Measurements from ENCODE around the gene TSBP1. TPM values are rescaled to one million over a fixed set of nuclear protein-coding genes. Genes with fewer than 3 reads are reported as not detected.

TSBP1 gene
- total RNA-seq, 1 experiment from 2014 or later, result not detected

GRCh38 chr6:32244270-32244669 is 127.4 kb downstream of the TSBP1 start:
- no peak overlapping the region for H3K4me2 ChIP-seq (ENCODE audit: insufficient read depth, insufficient read length, low read length)
- WGBS (ENCODE audit: extremely low coverage, insufficient read length, low lambda C conversion rate), result no CpG with 5 or more reads among the region's 4 CpGs
- peaks cover 4 to 9% of the 10 kb centered on the region in 2 experiments; a peak in 3 of 4 replicates for H3K4me1 Mint-ChIP-seq

More at GRCh38 chr6:32244270-32244669, 127.4 kb downstream of the TSBP1 start:
- Histone ChIP-seq H3K18ac (ENCODE audit: insufficient read length, low read depth, low read length) (no peak overlapping the region), H3K4ac (ENCODE audit: low read depth, low read length) (no peak overlapping the region), H2BK120ac (ENCODE audit: low read depth, low read length, poor library complexity, severe bottlenecking) (no peak overlapping the region), H2BK5ac (ENCODE audit: insufficient read length, low read length) (no peak overlapping the region), H4K5ac (ENCODE audit: insufficient read length, low read depth, low read length) (no peak overlapping the region), H4K8ac (replicated peaks; ENCODE audit: insufficient read length, low read depth, low read length) (no peak overlapping the region), H3K4me1 (ENCODE audit: insufficient read depth, low read length) (no peaks in the 10 kb centered on the region), H3K79me2 (ENCODE audit: insufficient read depth, low read length) (no peaks in the 10 kb centered on the region), H2BK20ac (ENCODE audit: low read depth, low read length, poor library complexity, severe bottlenecking) (no peak overlapping the region), H2AFZ (ENCODE audit: low read length) (no peak overlapping the region), H3K27ac (ENCODE audit: insufficient read length, low read depth, low read length) (no peak overlapping the region), H3K23me2 (ENCODE audit: insufficient read length, low read depth, low read length, poor library complexity, severe bottlenecking) (no peaks in the 10 kb centered on the region), H3K23ac (ENCODE audit: insufficient read length, low read depth, low read length) (no peak overlapping the region), H3K14ac (ENCODE audit: insufficient read depth, low read length) (no peak overlapping the region), H3K79me1 (ENCODE audit: insufficient read depth, low read depth, low read length, poor library complexity, severe bottlenecking) (no peaks in the 10 kb centered on the region), H3K56ac (ENCODE audit: insufficient read length, low read depth, low read length) (no peak overlapping the region), H4K91ac (ENCODE audit: insufficient read length, low read depth, low read length) (no peak overlapping the region), H3T11ph (ENCODE audit: low read length) (no peak overlapping the region), H4K20me1 (ENCODE audit: control insufficient read depth, insufficient read depth, insufficient read length) (no peaks in the 10 kb centered on the region), H3K27me3 (ENCODE audit: insufficient read depth, low read length) (no peaks in the 10 kb centered on the region), H2AK5ac (ENCODE audit: insufficient read length, low read length) (no peak overlapping the region), H2BK15ac (ENCODE audit: low read depth, low read length) (no peak overlapping the region), H3K9ac (ENCODE audit: extremely low read depth, insufficient read length, low read length) (no peak overlapping the region), H2BK12ac (ENCODE audit: insufficient read length, low read depth, low read length) (no peak overlapping the region), H3K9me3 (ENCODE audit: control insufficient read depth, low read depth, low read length) (no peaks in the 10 kb centered on the region)
- Mint-ChIP-seq H3K4me3 (no peak overlapping the region), H3K36me3 (ENCODE audit: insufficient read depth in 1 of 3, low read depth in 3 of 3) (peaks cover 0 to 5% (median 3%) of the 10 kb centered on the region in 3 experiments; a peak in 2 of 7 replicates), H3K27me3 (ENCODE audit: low read depth) (peaks cover 1% of the 10 kb centered on the region), H3K27ac (no peak overlapping the region), H3K9me3 (peaks cover 5 to 8% of the 10 kb centered on the region in 2 experiments)
- no peak for DNase-seq
- TF ChIP-seq CTCF (conservative IDR thresholded peaks at IDR 0.05), result no peak

Other genes starting within 250 kb of the TSBP1 start
- 44.0 and 45.3 TPM in 2 replicates for gene ATF6B, start 243.7 kb downstream of the TSBP1 start, total RNA-seq (2021)
- gene FKBPL, start 241.6 kb downstream of the TSBP1 start, total RNA-seq (2021), result 10.9 and 11.1 TPM in 2 replicates
- 1.8 and 1.9 TPM in 2 replicates for gene PRRT1, start 220.0 kb downstream of the TSBP1 start, total RNA-seq (2021)
- 43.1 and 46.3 TPM in 2 replicates for gene PPT2, start 217.8 kb downstream of the TSBP1 start, total RNA-seq (2021)
- gene EGFL8, start 207.3 kb downstream of the TSBP1 start, total RNA-seq (2021), result 20.8 and 27.2 TPM in 2 replicates
- gene AGPAT1, start 195.8 kb downstream of the TSBP1 start, total RNA-seq (2021), result 88.8 and 89.5 TPM in 2 replicates
- gene RNF5, start 193.5 kb downstream of the TSBP1 start, total RNA-seq (2021), result 116 and 126 TPM in 2 replicates
- 14.3 and 17.8 TPM in 2 replicates for gene AGER, start 187.7 kb downstream of the TSBP1 start, total RNA-seq (2021)
- 174 and 176 TPM in 2 replicates for gene PBX2, start 181.7 kb downstream of the TSBP1 start, total RNA-seq (2021)
- gene GPSM3, start 179.3 kb downstream of the TSBP1 start, total RNA-seq (2021), result 11.8 and 12.0 TPM in 2 replicates
- gene NOTCH4, start 147.8 kb downstream of the TSBP1 start, total RNA-seq (2021), result 2.1 and 2.3 TPM in 2 replicates
- gene BTNL2, start 35.3 kb upstream of the TSBP1 start, total RNA-seq (2021), result not detected in 2 replicates
- gene HLA-DRA, start 68.0 kb upstream of the TSBP1 start, total RNA-seq (2021), result 2.8 and 3.1 TPM in 2 replicates
- 3.3 and 4.2 TPM in 2 replicates for gene HLA-DRB5, start 158.4 kb upstream of the TSBP1 start, total RNA-seq (2021)
- 24.7 and 25.9 TPM in 2 replicates for gene HLA-DRB1, start 217.9 kb upstream of the TSBP1 start, total RNA-seq (2021)

Measured in H9 (cell line).